Measurements from ENCODE around the gene KLHDC3. TPM values are rescaled to one million over a fixed set of nuclear protein-coding genes. Genes with fewer than 3 reads are reported as not detected.

Gene KLHDC3
- total and polyA plus RNA-seq, 2 donors (not counting 1 experiment from before 2014, with no cell fraction given) = 47.4 to 50.7 TPM

DNA sequence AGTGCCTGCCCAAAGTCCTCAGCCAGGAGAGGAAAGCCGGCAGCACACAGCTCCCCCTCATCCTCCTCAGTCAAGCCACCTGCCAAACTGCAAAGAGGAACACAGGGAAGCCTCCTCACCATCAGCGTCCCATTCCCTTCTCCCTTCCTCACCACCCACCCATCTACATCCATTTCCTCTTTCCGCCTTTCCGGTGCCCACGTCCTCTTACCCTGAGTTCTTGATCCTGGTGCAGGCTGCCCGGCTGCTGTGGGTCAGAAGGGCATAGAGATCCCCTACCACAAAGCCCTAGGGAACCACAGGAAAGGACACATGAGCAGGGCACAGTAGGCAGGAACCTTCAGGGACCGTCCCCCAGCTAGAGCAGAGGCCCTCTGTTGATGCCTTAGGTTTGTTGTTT, 47.5 kb upstream of the KLHDC3 start:
- Histone ChIP-seq H3K4me3 (ENCODE audit: control extremely low read depth in 1 of 5, extremely low read depth in 1 of 5, insufficient read depth in 1 of 5, low read depth in 2 of 5, low read length in 4 of 5) (no peak overlapping the region), H3K36me3 (replicated peaks in 1 of 2; ENCODE audit: control extremely low read depth in 1 of 2, control insufficient read depth in 1 of 2, extremely low read depth in 1 of 2, insufficient read depth in 2 of 2, low read length in 1 of 2) (peaks cover 0 to 56% of the 10 kb centered on the region in 2 experiments), H2AFZ (ENCODE audit: insufficient read depth, low read depth, low read length, poor library complexity, severe bottlenecking) (no peak overlapping the region), H3K4me2 (replicated peaks; ENCODE audit: low read depth, low read length, poor library complexity, severe bottlenecking) (no peak overlapping the region), H3K9ac (ENCODE audit: low read length) (no peak overlapping the region), H3K27me3 (replicated peaks in 1 of 4; ENCODE audit: control extremely low read depth in 1 of 4, control insufficient read depth in 3 of 4, insufficient read depth in 4 of 4, low read length in 3 of 4) (no peaks in the 10 kb centered on the region), H4K20me1 (ENCODE audit: control insufficient read depth, insufficient read depth, low read length, poor library complexity, severe bottlenecking) (peaks cover 8% of the 10 kb centered on the region), H3K27ac (ENCODE audit: low read length in 2 of 2) (no peak overlapping the region), H3K4me1 (ENCODE audit: control insufficient read depth in 2 of 2, insufficient read depth in 2 of 2, low read length in 2 of 2) (no peaks in the 10 kb centered on the region), H3K79me2 (ENCODE audit: control insufficient read depth, insufficient read depth, low read length) (no peaks in the 10 kb centered on the region), H3K9me3 (ENCODE audit: control extremely low read depth in 1 of 3, control insufficient read depth in 2 of 3, insufficient read depth in 1 of 3, low read length in 2 of 3) (no peaks in the 10 kb centered on the region)
- no peak overlapping the region for H3K27ac Mint-ChIP-seq
- intact Hi-C loops (cut with micrococcal nuclease) = no loop called here
- H3K9me3 Mint-ChIP-seq (ENCODE audit: insufficient read depth) = no peaks in the 10 kb centered on the region
- TF ChIP-seq EZH2 (IDR thresholded peaks at IDR 0.05; ENCODE audit: borderline replicate concordance, insufficient read depth, low read depth, low read length, poor library complexity, severe bottlenecking) = no peak
- TF ChIP-seq, protein P1, sequence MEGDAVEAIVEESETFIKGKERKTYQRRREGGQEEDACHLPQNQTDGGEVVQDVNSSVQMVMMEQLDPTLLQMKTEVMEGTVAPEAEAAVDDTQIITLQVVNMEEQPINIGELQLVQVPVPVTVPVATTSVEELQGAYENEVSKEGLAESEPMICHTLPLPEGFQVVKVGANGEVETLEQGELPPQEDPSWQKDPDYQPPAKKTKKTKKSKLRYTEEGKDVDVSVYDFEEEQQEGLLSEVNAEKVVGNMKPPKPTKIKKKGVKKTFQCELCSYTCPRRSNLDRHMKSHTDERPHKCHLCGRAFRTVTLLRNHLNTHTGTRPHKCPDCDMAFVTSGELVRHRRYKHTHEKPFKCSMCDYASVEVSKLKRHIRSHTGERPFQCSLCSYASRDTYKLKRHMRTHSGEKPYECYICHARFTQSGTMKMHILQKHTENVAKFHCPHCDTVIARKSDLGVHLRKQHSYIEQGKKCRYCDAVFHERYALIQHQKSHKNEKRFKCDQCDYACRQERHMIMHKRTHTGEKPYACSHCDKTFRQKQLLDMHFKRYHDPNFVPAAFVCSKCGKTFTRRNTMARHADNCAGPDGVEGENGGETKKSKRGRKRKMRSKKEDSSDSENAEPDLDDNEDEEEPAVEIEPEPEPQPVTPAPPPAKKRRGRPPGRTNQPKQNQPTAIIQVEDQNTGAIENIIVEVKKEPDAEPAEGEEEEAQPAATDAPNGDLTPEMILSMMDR (IDR thresholded peaks at IDR 0.05) = no peak
- WGBS (ENCODE audit: insufficient coverage) = 90% methylated on average over 7 of the region's 7 CpGs
- ATAC-seq (ENCODE audit: low read depth) (no peak), DNase-seq (no peak)
- H3K4me3 Mint-ChIP-seq = no peak overlapping the region
- H3K27me3 Mint-ChIP-seq = no peaks in the 10 kb centered on the region
- CTCF ChIA-PET = no interaction called here
- POLR2A ChIA-PET = no interaction called here
- H3K4me1 Mint-ChIP-seq = peaks cover 2% of the 10 kb centered on the region

DNA sequence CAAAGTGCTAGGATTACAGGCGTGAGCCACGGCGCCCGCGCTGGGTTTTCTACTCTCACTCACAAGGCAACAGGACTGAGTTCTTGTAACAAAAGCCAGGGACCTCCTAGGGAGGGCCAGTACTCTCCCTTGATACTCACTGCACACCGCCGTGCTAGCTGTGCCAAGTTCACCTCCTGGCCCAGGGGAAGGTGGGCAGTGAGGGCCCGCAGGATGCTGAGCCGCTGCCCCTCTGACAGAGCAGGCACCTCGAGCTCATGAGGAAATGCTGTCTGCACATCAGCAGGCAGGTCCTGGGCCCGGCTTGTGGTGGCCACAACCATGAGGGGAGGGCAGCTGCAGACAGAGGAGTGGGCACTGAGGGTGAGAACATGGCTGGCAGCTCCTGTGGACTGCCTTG, 46.8 kb upstream of the KLHDC3 start:
- intact Hi-C loops (cut with micrococcal nuclease) = no loop called here
- no peak overlapping the region for H2AFZ ChIP-seq (ENCODE audit: insufficient read depth, low read depth, low read length, poor library complexity, severe bottlenecking)
- no peaks in the 10 kb centered on the region for H3K9me3 Mint-ChIP-seq (ENCODE audit: insufficient read depth)
- 96% methylated on average over 11 of the region's 11 CpGs for WGBS (ENCODE audit: insufficient coverage)
- ATAC-seq (ENCODE audit: low read depth) = no peak
- H3K9ac ChIP-seq (ENCODE audit: low read length) = no peak overlapping the region
- H3K4me3 ChIP-seq (ENCODE audit: control extremely low read depth in 1 of 5, extremely low read depth in 1 of 5, insufficient read depth in 1 of 5, low read depth in 2 of 5, low read length in 4 of 5) = no peak overlapping the region
- H3K36me3 ChIP-seq (replicated peaks in 1 of 2; ENCODE audit: control extremely low read depth in 1 of 2, control insufficient read depth in 1 of 2, extremely low read depth in 1 of 2, insufficient read depth in 2 of 2, low read length in 1 of 2) = peaks cover 0 to 59% of the 10 kb centered on the region in 2 experiments
- H3K27me3 Mint-ChIP-seq = no peaks in the 10 kb centered on the region
- no peaks in the 10 kb centered on the region for H3K4me1 ChIP-seq (ENCODE audit: control insufficient read depth in 2 of 2, insufficient read depth in 2 of 2, low read length in 2 of 2)
- H3K27ac ChIP-seq (ENCODE audit: low read length in 2 of 2) = no peak overlapping the region
- H4K20me1 ChIP-seq (ENCODE audit: control insufficient read depth, insufficient read depth, low read length, poor library complexity, severe bottlenecking) = peaks cover 8% of the 10 kb centered on the region
- no peak overlapping the region for H3K27ac Mint-ChIP-seq
- CTCF ChIA-PET = no interaction called here
- no peak for TF ChIP-seq EZH2 (IDR thresholded peaks at IDR 0.05; ENCODE audit: borderline replicate concordance, insufficient read depth, low read depth, low read length, poor library complexity, severe bottlenecking)
- TF ChIP-seq, protein P1 (IDR thresholded peaks at IDR 0.05) = no peak
- H3K4me2 ChIP-seq (replicated peaks; ENCODE audit: low read depth, low read length, poor library complexity, severe bottlenecking) = no peak overlapping the region
- DNase-seq = no peak
- H3K27me3 ChIP-seq (replicated peaks in 1 of 4; ENCODE audit: control extremely low read depth in 1 of 4, control insufficient read depth in 3 of 4, insufficient read depth in 4 of 4, low read length in 3 of 4) = no peaks in the 10 kb centered on the region
- POLR2A ChIA-PET = interaction anchor here (1.4 kb wide), 1 partner anchor 17 kb away, joined by 8 read pairs; the partner anchor contains the start of gene PPP2R5D
- no peaks in the 10 kb centered on the region for H3K79me2 ChIP-seq (ENCODE audit: control insufficient read depth, insufficient read depth, low read length)
- H3K4me1 Mint-ChIP-seq = no peaks in the 10 kb centered on the region
- no peak overlapping the region for H3K4me3 Mint-ChIP-seq
- H3K9me3 ChIP-seq (ENCODE audit: control extremely low read depth in 1 of 3, control insufficient read depth in 2 of 3, insufficient read depth in 1 of 3, low read length in 2 of 3) = no peaks in the 10 kb centered on the region
